CD4-positive, alpha-beta T cell treated with Interleukin-4 for 1 hour (primary cell): Measurements from ENCODE around the gene STK33.

Experiments
- DNase-seq, 2 donors: peaks; one replicate each; pipeline ENCODE4 v3.0.0-alpha.2; 2020 to 2022

The STK33 gene

DNA sequence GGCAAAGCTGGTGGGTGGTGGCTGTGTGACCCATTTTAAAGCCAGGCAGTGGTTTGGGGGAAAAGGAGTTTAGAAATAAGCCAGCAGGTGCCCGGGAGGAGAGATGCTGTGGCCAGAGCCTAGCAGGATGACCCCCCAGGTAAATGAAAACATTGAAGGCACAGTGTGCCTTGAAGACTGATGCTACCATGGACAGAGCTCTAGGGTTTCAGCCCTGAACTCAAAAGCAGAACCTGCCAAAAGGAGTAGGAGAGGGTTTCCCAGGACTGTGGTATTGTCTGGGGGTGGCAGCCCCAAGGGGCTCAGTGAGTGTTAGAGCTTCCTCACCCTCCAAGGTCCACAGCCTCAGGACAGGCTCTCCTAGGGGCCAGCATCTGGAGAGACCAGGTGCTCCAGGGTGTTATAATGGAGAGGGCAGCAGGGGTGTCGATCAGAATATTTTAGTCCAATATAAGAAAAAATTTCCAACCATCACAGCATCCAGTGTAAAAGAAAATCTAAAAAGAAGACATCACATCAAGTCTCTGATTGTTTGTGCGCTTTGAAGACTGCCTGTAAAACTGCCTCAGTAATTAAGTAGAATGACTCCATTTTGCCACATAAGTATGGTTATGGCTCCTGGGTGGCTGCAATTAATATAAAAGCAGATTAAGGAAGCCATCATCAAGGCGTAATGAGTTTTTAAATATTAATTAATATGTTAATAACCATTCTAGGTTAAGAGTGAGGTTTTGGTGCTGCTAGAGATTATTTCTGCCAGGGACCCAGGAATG, 241.7 kb downstream of the STK33 start:
- no peak for DNase-seq

DNA sequence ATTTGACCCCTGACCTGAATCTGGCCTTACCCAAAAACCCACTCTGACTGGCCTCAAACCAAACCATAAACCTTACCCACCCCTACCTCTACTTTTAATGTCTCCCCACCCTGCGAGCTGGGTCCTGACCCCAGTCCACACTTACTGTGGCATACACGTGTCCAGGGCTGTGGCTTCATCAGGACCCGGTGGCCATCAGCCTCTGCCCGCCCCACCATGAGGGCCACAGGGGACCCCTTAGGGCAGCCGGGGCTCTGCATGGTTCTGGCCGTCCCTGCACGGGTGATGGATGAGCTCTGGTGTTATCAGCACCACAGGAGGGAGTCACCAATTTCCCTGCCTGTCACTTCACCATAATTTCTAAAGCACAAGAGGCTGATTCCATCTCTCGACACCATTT, 242.8 kb downstream of the STK33 start:
- DNase-seq: no peak

DNA sequence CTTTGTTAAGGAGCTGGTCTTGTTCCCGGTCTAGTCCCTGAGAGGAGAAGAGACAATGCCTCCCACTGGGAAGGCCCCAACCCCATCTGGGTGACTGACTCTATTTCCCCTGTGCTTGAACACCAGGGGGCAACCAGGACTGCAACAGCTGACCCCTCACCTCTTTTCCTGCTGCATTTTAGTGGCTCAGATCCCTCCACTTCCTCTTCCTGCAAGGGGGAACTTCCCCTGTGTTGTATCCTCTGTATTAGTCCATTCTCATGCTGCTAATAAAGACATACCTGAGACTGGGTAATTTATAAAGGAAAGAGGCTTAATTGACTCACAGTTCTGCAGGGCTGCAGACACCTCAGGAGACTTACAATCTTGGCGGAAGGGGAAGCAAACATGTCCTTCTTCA, 246.1 kb downstream of the STK33 start:
- DNase-seq: no peak

DNA sequence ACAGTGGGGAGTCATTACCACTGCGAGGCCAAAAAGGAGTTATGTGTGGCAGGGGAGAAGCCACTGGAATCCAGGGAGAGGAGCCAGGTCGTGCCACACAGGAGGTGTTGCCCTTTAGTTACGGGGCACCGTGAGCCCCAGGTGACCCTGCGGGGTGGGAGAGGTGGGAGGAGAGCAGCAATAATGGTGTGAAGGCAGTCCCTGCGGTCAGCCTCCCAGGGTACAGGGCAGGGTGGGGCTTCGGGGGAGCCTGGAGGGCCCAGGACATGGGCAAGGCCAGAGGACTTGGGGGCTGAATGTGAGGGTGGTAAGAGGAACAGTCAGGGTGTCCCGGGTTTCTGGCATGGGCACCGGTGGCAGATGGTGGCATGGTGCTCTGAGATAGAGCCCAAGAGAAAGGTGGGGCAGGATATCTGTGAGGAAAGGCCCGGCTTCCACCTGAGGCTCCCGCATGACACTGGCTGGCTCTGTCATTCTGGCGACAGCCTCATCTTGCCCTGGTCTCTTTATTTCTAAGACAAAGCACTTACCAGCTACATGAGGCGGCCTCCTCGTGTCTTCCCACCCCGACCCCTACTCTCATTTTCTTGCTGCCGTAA, 247.8 kb downstream of the STK33 start:
- DNase-seq: no peak

DNA sequence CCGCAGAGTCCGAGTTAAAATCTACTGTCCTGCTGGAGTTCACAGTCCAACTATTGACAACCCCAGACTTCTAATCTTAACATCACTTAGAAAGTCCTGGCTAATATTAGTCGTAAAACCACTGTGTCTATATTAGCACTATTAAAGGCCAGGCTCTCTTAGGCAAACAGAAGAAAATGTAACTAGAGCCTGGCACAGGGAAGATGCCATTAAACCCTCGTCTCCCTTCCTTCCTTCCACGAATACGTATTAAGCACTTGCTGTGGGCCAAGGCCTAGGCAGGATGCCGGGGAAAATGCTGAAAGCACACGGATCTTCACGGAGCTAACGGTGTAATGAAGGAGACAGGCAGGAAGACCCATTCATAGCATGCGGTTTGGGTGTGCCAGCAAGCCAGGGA, 248.8 kb downstream of the STK33 start:
- no peak for DNase-seq

DNA sequence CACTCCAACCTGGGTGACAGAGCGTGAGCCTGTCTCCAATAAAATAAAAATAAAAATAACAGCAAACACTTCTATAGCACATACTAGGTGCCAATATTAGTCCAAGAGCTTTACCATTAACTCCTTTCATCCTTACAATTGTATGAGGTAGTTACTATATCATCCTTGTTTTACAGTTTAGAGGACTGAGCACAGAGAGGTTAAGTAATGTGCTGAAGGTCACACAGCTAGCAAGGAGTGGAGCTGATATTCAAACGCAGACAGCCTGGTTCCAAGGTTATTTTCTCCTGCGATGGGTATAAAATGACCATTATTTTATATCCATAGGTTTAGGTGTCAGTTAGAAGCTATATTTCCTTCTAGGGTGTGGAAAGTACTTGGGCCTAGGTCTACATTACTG, 249.7 kb downstream of the STK33 start:
- no peak for DNase-seq

DNA sequence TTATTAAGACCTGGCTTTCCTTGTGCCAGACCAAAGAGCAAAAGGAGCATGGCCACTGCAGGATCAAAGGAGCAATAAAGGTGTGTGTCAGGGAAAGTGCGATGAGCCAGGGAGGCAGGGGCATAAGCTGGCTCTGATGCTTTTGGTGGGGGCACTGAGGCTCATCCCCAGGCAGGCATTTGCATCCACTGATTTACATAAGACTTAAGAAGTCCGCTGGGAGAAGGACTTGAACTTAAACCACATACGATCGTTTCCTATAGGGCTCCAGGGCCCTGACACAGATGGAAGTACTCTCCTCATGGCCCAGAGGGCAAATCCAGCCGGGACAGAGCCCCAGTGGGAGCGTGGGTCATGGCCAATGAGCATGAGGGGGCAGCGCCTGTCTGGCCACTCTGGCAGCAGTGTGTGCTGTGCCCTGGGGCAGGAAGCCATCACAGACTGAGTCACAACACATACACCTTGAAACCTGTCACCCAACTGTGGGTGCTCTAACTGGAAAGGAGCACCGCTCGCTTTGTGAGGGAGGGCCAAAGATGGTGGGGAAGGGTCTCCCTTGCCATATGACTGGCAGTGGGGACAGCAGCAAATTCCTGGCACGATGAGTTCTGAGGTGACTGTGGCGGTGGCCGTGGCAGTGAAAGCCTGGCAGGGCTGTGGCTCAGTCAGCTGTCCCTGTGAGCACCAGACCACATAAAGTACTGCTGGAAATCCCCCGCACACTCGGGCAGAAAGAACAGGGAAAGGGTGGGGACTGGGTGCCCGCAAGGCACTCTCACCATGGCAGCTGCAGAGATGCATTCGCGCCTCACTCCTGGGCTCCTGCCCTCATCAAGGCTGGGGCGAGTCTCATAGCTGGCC, 251.0 kb downstream of the STK33 start:
- DNase-seq: no peak

DNA sequence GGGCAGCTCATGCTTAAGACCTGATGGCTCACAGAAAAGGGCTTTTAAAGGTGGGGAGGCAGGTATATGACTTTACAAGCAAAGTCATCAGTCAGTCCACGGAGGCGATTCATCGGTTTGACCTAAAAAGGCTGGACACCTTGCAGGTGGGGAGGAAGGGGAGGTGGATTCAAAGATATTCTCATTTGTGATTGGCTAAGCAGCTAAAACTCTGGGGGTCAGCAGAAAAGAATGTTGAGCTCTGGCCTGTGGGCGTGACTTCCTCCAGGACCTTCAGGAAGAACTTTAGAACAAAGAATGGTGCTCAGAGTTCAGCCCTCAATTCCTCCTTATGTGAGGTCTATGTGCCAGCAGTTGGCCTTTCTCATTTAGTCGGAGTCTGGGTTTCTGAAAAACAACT, 252.0 kb downstream of the STK33 start:
- DNase-seq: no peak
